ENCODE measurements around the gene PLXNB3.

DNA sequence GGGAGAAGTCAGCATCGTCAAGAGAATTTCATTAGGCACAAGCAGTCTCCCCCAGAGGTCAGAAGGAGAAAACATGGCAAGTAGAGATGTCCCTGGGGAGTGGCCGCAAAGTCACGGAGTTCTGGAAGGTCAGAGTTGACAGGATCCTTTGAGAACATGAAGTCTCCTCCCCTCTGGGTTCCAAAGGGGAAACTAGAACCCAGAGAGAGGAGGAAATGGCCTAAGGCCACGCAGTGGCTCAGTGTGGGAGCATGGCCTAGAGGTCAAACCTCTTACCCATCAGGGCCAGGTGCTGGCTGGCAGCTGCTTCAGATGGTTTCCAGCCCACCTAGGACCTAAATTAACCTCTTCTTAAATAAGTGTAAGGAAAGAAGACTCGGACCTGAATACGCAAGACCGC lies 29.2 kb downstream of the PLXNB3 start:
- TF ChIP-seq CTCF (conservative IDR thresholded peaks at IDR 0.05) (no peak), EZH2 (IDR thresholded peaks at IDR 0.05; ENCODE audit: low read depth) (no peak)
